T-cell (primary cell): Measurements from ENCODE around the gene SLC24A4. TPM values are rescaled to one million over a fixed set of nuclear protein-coding genes. Genes with fewer than 3 reads are reported as not detected.

Experiments
- ATAC-seq, 4 experiments: fragments of 200-7000 bp in 3 of 4; fragments of 150-1000 bp in 1 of 4; cut with Tn5 transposase; replicated peaks in 1 of 4; 1 replicate in 3 of 4; 2 replicates in 1 of 4; pipeline ENCODE4 v1.10.0; 2021; ENCODE audit warnings: moderate library complexity in 3 of 4, mild to moderate bottlenecking in 2 of 4, moderate number of reproducible peaks in 1 of 4
- CTCF ChIA-PET, 2 donors: fragments of 300-600 bp; sonication (Branson Sonifier 250); formaldehyde crosslinking; loops; one replicate each; lab custom pipeline; 2022; ENCODE audit warnings: antibody characterized with exemption in 2 of 2; lab: Charles Lee
- POLR2A ChIA-PET, 2 donors: fragments of 300-600 bp; sonication (Branson Sonifier 250); formaldehyde crosslinking; loops; one replicate each; lab custom pipeline; 2022; ENCODE audit warnings: antibody characterized with exemption in 2 of 2; lab: Charles Lee
- DNase-seq, 35 experiments: peaks; one replicate each; pipeline versions ENCODE4 v3.0.0 to v3.0.0-alpha.2; 2013 to 2023
- H3K27ac ChIP-seq: one replicate; pipeline ENCODE4 v1.5.1; 2013; ENCODE audit warnings: low read length
- H3K27me3 ChIP-seq, 2 experiments: replicated peaks in 1 of 2; 1 replicate in 1 of 2; 2 replicates in 1 of 2; pipeline versions ENCODE4 v1.6.1 to v1.7.0; 2013; ENCODE audit warnings: low read length in 1 of 2, mixed read lengths in 1 of 2; ENCODE audit not compliant: control insufficient read depth in 2 of 2, insufficient read depth in 2 of 2; ENCODE audit errors: extremely low read depth in 1 of 2
- H3K36me3 ChIP-seq, 2 donors: 1 replicate in 1 of 2; 2 replicates in 1 of 2; pipeline versions ENCODE4 v1.6.1 to v1.7.0; 2013; ENCODE audit warnings: low read length in 1 of 2; ENCODE audit not compliant: control insufficient read depth in 2 of 2, insufficient read depth in 1 of 2; ENCODE audit errors: extremely low read depth in 1 of 2
- H3K4me1 ChIP-seq, 2 experiments: 1 replicate in 1 of 2; 2 replicates in 1 of 2; pipeline versions ENCODE4 v1.6.1 to v1.7.0; 2013; ENCODE audit warnings: low read length in 2 of 2, mixed read lengths in 1 of 2; ENCODE audit not compliant: insufficient read depth in 2 of 2, control insufficient read depth in 1 of 2; ENCODE audit errors: extremely low read depth in 1 of 2
- H3K4me3 ChIP-seq, 2 donors: 1 replicate in 1 of 2; 2 replicates in 1 of 2; pipeline versions ENCODE4 v1.5.1 to v1.7.0; 2013; ENCODE audit warnings: mild to moderate bottlenecking in 2 of 2, low read length in 1 of 2, moderate library complexity in 1 of 2; ENCODE audit not compliant: control insufficient read depth in 1 of 2; ENCODE audit errors: extremely low read depth in 1 of 2
- H3K9me3 ChIP-seq: 2 replicates; pipeline ENCODE4 v1.7.0; 2013
- H3K27ac Mint-ChIP-seq, 2 donors: one replicate each; pipeline ENCODE4 v1.8.0; 2020 to 2021; ENCODE audit warnings: mild to moderate bottlenecking in 2 of 2, mixed read lengths in 2 of 2
- H3K27me3 Mint-ChIP-seq, 2 donors: one replicate each; pipeline ENCODE4 v1.8.0; 2021 to 2022; ENCODE audit warnings: mixed read lengths in 2 of 2
- H3K36me3 Mint-ChIP-seq: one replicate; pipeline ENCODE4 v1.8.0; 2021; ENCODE audit warnings: mixed read lengths
- H3K4me1 Mint-ChIP-seq, 3 donors: one replicate each; pipeline ENCODE4 v1.8.0; 2020 to 2022; ENCODE audit warnings: mixed read lengths in 3 of 3, mild to moderate bottlenecking in 1 of 3
- H3K4me3 Mint-ChIP-seq, 3 donors: one replicate each; pipeline ENCODE4 v1.8.0; 2020 to 2022; ENCODE audit warnings: mild to moderate bottlenecking in 3 of 3, mixed read lengths in 3 of 3, moderate library complexity in 3 of 3
- H3K9me3 Mint-ChIP-seq, 3 donors: one replicate each; pipeline ENCODE4 v1.8.0; 2020 to 2022; ENCODE audit warnings: mixed read lengths in 3 of 3
- WGBS: methylation state at CpG from one replicate; pipeline ENCODE4 v1.1.5; 2013; ENCODE audit warnings: missing lambda C conversion rate; ENCODE audit not compliant: insufficient coverage; 5-methylcytosine and 5-hydroxymethylcytosine counted together
- total RNA-seq, 35 experiments: library from RNA in 6 of 35; stranded (reverse) in 6 of 35; fragments of 120-200 nt in 1 of 35; gene quantifications; one replicate each; pipeline versions ENCODE4 v1.2.1 to v1.2.4 and lab custom pipeline; 2013 to 2026

SLC24A4 gene
- total RNA-seq, 5 donors from 2014 or later (not counting 1 experiment from before 2014, with no cell fraction given): 0.14 to 0.15 TPM; not detected in 3

DNA sequence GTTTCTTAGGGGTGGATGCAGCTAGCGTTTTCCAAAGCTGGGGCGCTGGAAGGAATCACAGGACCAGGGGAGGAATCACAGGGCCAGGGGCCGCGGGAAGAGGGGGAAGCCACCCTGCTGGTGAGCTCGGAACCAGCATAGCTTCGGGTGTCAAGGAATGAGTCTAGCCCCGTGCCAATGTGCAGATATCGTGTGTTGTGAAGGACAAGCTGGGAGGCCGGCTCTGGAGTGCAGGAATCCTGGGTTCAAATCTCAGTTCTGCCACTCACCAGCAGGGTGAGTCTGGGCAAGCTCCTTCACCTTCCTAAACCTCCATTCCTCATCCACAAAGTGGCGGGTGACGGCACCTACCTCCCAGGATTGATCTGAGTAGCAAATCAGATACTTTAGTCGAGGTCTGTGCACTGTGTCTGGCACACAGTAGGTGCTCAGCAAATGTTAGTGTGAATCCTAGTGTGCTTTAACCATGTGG lies 137.0 kb downstream of the SLC24A4 start:
- H3K27me3 Mint-ChIP-seq: no peaks in the 10 kb centered on the region
- Histone ChIP-seq H3K27me3 (no peaks in the 10 kb centered on the region), H3K36me3 (no peaks in the 10 kb centered on the region), H3K4me1 (peaks cover 2 to 47% of the 10 kb centered on the region in 2 experiments), H3K27ac (no peak overlapping the region), H3K4me3 (no peak overlapping the region), H3K9me3 (no peaks in the 10 kb centered on the region)
- H3K4me3 Mint-ChIP-seq: no peak overlapping the region
- 96% methylated on average over 7 of the region's 12 CpGs for WGBS
- H3K27ac Mint-ChIP-seq: no peak overlapping the region
- no peaks in the 10 kb centered on the region for H3K9me3 Mint-ChIP-seq
- POLR2A ChIA-PET: interaction anchor here in 1 of 2 donors (0.5 kb wide), 1 partner anchor 18 kb away, joined by 3 read pairs; no protein-coding TSS in a partner anchor
- DNase-seq (no peak), ATAC-seq (no peak)
- no peaks in the 10 kb centered on the region for H3K36me3 Mint-ChIP-seq
- CTCF ChIA-PET: no interaction called here
- peaks cover 18 to 22% (median 18%) of the 10 kb centered on the region in 3 donors for H3K4me1 Mint-ChIP-seq

DNA sequence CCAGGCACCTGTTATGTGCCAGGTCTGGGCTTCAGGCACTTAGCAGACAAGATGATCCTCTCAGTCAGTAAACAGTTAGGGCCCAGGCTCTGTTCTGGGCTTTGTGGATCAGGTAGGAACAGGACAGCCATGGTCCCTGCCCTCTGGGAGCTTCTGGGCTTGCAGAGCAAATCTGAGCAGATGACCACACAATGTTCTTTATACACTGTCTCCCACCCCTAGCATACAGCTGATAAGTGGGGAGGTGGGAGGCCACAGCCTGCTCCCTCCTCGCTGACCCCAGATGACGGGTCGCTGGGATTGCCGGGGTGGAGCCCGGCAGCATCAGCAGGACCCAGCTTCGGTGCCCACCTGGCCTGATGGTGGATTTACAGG lies 137.6 kb downstream of the SLC24A4 start:
- no peak for ATAC-seq

DNA sequence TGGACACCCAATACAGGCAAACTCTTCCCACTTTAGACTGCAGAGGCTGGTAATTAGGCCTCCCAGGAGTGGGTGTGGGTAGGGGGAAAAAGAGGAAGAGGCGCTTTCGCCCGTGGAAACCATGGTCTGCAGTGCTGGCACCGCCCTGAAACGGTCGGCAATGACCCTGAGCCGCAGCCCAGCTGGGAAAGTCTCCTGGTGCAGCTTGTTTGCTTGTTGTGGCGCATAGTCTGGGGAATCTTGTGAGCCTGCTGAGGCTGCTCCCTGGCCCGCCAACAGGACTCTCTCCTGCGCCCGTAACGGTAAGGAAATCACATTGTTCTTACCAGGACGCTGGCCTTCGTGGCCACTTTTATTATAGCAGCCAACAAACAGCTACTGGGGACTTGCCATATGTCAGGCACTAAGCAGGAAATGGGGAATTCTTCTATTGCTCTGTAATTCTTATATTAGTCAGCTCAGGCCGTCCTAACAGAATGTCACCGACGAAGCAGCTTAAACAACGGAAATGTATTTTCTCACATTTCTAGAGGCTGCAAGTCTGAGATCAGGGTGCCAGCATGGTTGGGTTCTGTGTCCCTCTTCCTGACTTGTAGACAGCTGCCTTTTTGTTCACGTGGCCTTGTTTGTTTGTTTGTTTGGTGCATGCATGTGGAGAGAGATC lies 138.1 kb downstream of the SLC24A4 start:
- CTCF ChIA-PET: no interaction called here
- Histone ChIP-seq H3K9me3 (no peaks in the 10 kb centered on the region), H3K4me1 (peaks cover 2 to 50% of the 10 kb centered on the region in 2 experiments), H3K4me3 (no peak overlapping the region), H3K27ac (peak overlapping the region; percentile 62), H3K27me3 (no peaks in the 10 kb centered on the region), H3K36me3 (no peaks in the 10 kb centered on the region)
- H3K4me3 Mint-ChIP-seq: no peak overlapping the region
- H3K4me1 Mint-ChIP-seq: peaks cover 18 to 22% (median 18%) of the 10 kb centered on the region in 3 donors
- H3K36me3 Mint-ChIP-seq: no peaks in the 10 kb centered on the region
- no peaks in the 10 kb centered on the region for H3K27me3 Mint-ChIP-seq
- peak in 6 of 35 experiments; percentile 10 to 57 (median 12) for DNase-seq
- WGBS: 33% methylated on average over 14 of the region's 19 CpGs
- no peaks in the 10 kb centered on the region for H3K9me3 Mint-ChIP-seq
- POLR2A ChIA-PET: no interaction called here
- peak in 2 of 4 experiments; percentile 39 to 55 for ATAC-seq
- peak overlapping the region in 1 of 2 donors; percentile 2 for H3K27ac Mint-ChIP-seq

More for the DNA sequence above, 137.6 kb downstream of the SLC24A4 start:
- no peaks in the 10 kb centered on the region for H3K27me3 Mint-ChIP-seq
- H3K9me3 Mint-ChIP-seq: no peaks in the 10 kb centered on the region
- Histone ChIP-seq H3K36me3 (no peaks in the 10 kb centered on the region), H3K9me3 (no peaks in the 10 kb centered on the region), H3K4me1 (peaks cover 2 to 50% of the 10 kb centered on the region in 2 experiments), H3K27me3 (no peaks in the 10 kb centered on the region), H3K4me3 (no peak overlapping the region), H3K27ac (peak overlapping the region; percentile 62)
- POLR2A ChIA-PET: interaction anchor here in 1 of 2 donors (0.5 kb wide), 1 partner anchor 17 kb away, joined by 3 read pairs; no protein-coding TSS in a partner anchor
- H3K36me3 Mint-ChIP-seq: no peaks in the 10 kb centered on the region
- peaks cover 18 to 22% (median 18%) of the 10 kb centered on the region in 3 donors for H3K4me1 Mint-ChIP-seq
- WGBS: 94% methylated on average over 3 of the region's 6 CpGs
- no peak overlapping the region for H3K27ac Mint-ChIP-seq
- H3K4me3 Mint-ChIP-seq: no peak overlapping the region
- CTCF ChIA-PET: no interaction called here
- DNase-seq: no peak

DNA sequence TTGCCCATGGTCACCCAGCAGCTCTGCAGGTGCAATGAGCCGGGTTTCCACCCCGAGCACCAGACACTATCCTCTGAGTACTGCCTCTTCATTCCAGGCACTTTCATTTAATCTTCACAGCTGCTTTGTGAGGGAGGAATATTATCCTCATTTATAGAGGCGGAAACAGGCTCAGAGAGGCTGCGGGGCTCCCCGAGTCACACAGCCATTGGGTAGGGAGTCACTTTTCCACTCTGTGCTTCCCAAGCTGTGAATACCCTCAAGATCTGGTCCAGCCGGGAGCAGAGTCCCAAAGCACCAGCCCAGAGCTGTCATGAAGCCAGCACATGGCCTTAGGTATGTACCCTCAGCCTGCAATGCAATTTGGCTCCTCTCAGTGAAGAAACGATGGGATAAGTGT lies 138.9 kb downstream of the SLC24A4 start:
- Histone ChIP-seq H3K36me3 (no peaks in the 10 kb centered on the region), H3K27ac (peak overlapping the region; percentile 62), H3K4me3 (no peak overlapping the region), H3K9me3 (no peaks in the 10 kb centered on the region), H3K27me3 (no peaks in the 10 kb centered on the region), H3K4me1 (peaks cover 2 to 47% of the 10 kb centered on the region in 2 experiments)
- peak overlapping the region; percentile 2 to 18 for H3K27ac Mint-ChIP-seq
- ChIA-PET CTCF (no interaction called here), POLR2A (no interaction called here)
- DNase-seq: no peak
- H3K36me3 Mint-ChIP-seq: no peaks in the 10 kb centered on the region
- ATAC-seq: no peak
- peaks cover 18 to 22% (median 18%) of the 10 kb centered on the region in 3 donors for H3K4me1 Mint-ChIP-seq
- H3K9me3 Mint-ChIP-seq: peaks cover 0 to under 1% (median 0%) of the 10 kb centered on the region in 3 donors
- H3K4me3 Mint-ChIP-seq: no peak overlapping the region
- H3K27me3 Mint-ChIP-seq: no peaks in the 10 kb centered on the region
- WGBS: 100% methylated on average over 2 of the region's 7 CpGs

DNA sequence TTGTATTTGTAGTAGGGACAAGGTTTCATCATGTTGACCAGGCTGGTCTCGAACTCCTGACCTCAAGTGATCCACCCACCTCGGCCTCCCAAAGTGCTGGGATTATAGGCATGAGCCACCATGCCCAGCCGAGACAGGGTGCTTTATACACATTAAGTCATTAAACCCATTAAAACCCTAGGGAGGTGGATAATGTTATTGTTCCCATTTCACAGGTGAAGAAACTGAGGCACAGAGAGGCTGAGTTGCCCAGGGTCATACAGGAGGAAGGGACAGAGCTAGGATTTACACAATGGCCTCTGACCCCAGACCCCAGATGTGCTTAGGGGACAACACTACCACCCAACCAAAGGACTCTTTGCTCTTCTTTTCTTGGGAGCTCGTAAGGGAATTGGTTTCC lies 139.6 kb downstream of the SLC24A4 start:
- H3K4me1 Mint-ChIP-seq: peaks cover 18 to 22% (median 18%) of the 10 kb centered on the region in 3 donors
- peak overlapping the region in 1 of 3 donors; percentile 31 for H3K4me3 Mint-ChIP-seq
- WGBS: no CpG with 5 or more reads among the region's 4 CpGs
- peak overlapping the region in 1 of 2 donors; percentile 47 for H3K27ac Mint-ChIP-seq
- Histone ChIP-seq H3K27ac (no peak overlapping the region), H3K4me1 (peaks cover 2 to 47% of the 10 kb centered on the region in 2 experiments), H3K9me3 (no peaks in the 10 kb centered on the region), H3K4me3 (no peak overlapping the region), H3K27me3 (peaks cover 0 to under 1% of the 10 kb centered on the region in 2 experiments), H3K36me3 (no peaks in the 10 kb centered on the region)
- no peak for DNase-seq
- H3K27me3 Mint-ChIP-seq: no peaks in the 10 kb centered on the region
- ATAC-seq: no peak
- ChIA-PET CTCF (interaction anchor here in 1 of 2 donors (1.0 kb wide), 1 partner anchor 123 kb away, joined by 3 read pairs; no protein-coding TSS in a partner anchor), POLR2A (no interaction called here)
- peaks cover 3% of the 10 kb centered on the region for H3K36me3 Mint-ChIP-seq
- H3K9me3 Mint-ChIP-seq: peaks cover 0 to 7% (median 7%) of the 10 kb centered on the region in 3 donors

DNA sequence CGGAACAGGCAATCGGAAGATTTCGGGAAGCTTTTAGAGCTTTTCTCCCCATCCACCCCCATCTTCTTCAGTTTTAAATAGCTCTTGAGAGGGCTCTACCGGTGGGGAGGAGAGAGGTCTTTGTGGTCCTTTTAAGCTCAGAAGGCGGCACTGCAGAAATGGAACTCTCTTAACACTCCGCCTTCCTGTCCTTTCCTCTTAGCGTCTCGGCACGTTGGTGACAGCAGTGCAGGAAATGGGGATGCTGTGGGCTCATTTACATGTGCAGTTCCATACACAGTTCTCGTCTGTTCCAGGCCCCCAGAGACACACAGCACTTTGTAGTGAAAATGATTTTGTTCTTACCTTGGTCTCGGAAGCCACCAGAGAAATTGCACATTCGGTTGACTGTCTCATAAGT lies 140.2 kb downstream of the SLC24A4 start:
- 34% methylated on average over 3 of the region's 12 CpGs for WGBS
- CTCF ChIA-PET: interaction anchor here in 1 of 2 donors (1.0 kb wide), 1 partner anchor 123 kb away, joined by 3 read pairs; no protein-coding TSS in a partner anchor
- H3K4me1 Mint-ChIP-seq: peaks cover 18 to 22% (median 18%) of the 10 kb centered on the region in 3 donors
- DNase-seq (peak in 7 of 35 experiments; percentile 2 to 43 (median 13)), ATAC-seq (peak in 3 of 4 experiments; percentile 53 to 74 (median 70))
- POLR2A ChIA-PET: no interaction called here
- H3K4me3 Mint-ChIP-seq: peak overlapping the region in 1 of 3 donors; percentile 31
- Histone ChIP-seq H3K27ac (no peak overlapping the region), H3K4me3 (no peak overlapping the region), H3K9me3 (no peaks in the 10 kb centered on the region), H3K4me1 (peaks cover 2 to 47% of the 10 kb centered on the region in 2 experiments), H3K27me3 (peaks cover 0 to 2% of the 10 kb centered on the region in 2 experiments), H3K36me3 (no peaks in the 10 kb centered on the region)
- peaks cover 3% of the 10 kb centered on the region for H3K36me3 Mint-ChIP-seq
- peak overlapping the region in 1 of 2 donors; percentile 45 for H3K27ac Mint-ChIP-seq
- peaks cover 0 to 8% (median 8%) of the 10 kb centered on the region in 3 donors for H3K9me3 Mint-ChIP-seq
- H3K27me3 Mint-ChIP-seq: no peaks in the 10 kb centered on the region
